Measurements from ENCODE around the gene RASA1.

- peak; percentile 43 to 63 (median 48) for TF ChIP-seq CTCF (IDR thresholded peaks at IDR 0.05)
- TF ChIP-seq POLR2A (IDR thresholded peaks at IDR 0.05): no peak
Measured at GRCh38 chr5:87400305-87400899, 132.7 kb downstream of the RASA1 start.
